HL-60 (cell line): ENCODE results near the gene YWHAG.
"Not testable (repeated sequence)": the region's sequence is repeated elsewhere in the genome, so short reads cannot be mapped to it uniquely, and the experiment has no call there.

Experiments
- DNase-seq, 2 experiments: peaks; one replicate each; pipeline ENCODE4 v3.0.0-alpha.2; 2010 to 2020; ENCODE audit warnings: low read depth in 1 of 2, low spot score in 1 of 2
- H3K27ac ChIP-seq: fragments of 250-450 bp; sonication (Bioruptor Pico); replicated peaks from 2 replicates; pipeline ENCODE4 v1.5.1; 2020; ENCODE audit warnings: mild to moderate bottlenecking, moderate library complexity
- H3K27me3 ChIP-seq: fragments of 250-450 bp; sonication (Bioruptor Pico); 2 replicates; pipeline ENCODE4 v1.5.1; 2021; ENCODE audit warnings: mild to moderate bottlenecking, moderate library complexity; ENCODE audit not compliant: insufficient read depth, poor library complexity, severe bottlenecking
- H3K4me3 ChIP-seq: replicated peaks from 2 replicates; pipeline ENCODE4 v1.5.1; 2011; ENCODE audit warnings: mild to moderate bottlenecking, control low read depth, low read length; ENCODE audit not compliant: insufficient read depth
- GABPA ChIP-seq: IDR thresholded peaks from 2 replicates; pipeline ENCODE4 v1.6.1; 2012; ENCODE audit warnings: low read depth
- POLR2AphosphoS5 ChIP-seq: IDR thresholded peaks from 2 replicates; pipeline ENCODE4 v1.6.1; 2012; ENCODE audit warnings: low read depth
- SPI1 ChIP-seq: IDR thresholded peaks from 2 replicates; pipeline ENCODE4 v1.6.1; 2012; ENCODE audit warnings: low read depth, mild to moderate bottlenecking, borderline replicate concordance
- TF ChIP-seq, protein P1 (sequence below): IDR thresholded peaks from one replicate; pipeline ENCODE4 v1.5.1; 2011; ENCODE audit warnings: low read length, control low read depth, inconsistent platforms; ENCODE audit not compliant: insufficient read depth
- TF ChIP-seq, protein P2 (sequence below): IDR thresholded peaks from 2 replicates; pipeline ENCODE4 v1.6.1; 2012; ENCODE audit warnings: low read depth; ENCODE audit not compliant: insufficient replicate concordance

The YWHAG gene

DNA sequence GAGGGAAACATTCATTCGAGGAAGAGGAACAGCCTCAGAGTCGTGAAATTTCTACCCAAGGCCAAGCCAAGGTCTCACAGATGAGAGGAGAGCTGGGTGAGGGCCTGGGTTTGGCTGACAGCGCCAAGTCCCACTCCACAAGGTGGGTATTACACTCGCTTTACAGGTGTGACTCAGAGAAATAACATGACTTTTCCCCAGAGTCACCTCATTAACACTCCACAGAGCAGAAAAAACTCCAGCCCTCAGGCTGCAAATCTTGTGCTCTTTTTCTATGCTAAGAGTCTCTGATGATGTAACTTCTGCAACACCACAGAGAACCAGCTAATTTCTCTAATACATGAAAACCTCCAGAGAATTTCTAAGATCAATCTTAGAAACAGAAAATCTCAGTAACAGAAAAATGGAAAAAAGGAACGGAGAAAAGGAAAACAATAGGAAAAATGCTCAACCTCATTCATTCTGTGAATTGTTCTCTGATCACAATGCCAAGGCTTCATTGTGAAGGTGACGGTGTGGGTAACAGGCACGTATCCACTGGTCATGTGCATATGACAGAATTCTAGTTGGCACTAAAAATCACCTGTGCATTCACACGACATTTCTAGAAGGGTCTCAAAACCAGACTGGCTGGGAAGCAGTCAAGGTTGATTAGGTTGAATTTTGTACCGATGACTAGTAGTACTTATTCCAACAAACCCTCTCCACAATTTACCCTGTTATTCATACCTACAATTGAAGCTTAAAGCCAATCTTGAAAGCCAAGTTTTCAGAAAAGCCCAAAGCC lies 20.3 kb downstream of the YWHAG start:
- TF ChIP-seq, protein P1, sequence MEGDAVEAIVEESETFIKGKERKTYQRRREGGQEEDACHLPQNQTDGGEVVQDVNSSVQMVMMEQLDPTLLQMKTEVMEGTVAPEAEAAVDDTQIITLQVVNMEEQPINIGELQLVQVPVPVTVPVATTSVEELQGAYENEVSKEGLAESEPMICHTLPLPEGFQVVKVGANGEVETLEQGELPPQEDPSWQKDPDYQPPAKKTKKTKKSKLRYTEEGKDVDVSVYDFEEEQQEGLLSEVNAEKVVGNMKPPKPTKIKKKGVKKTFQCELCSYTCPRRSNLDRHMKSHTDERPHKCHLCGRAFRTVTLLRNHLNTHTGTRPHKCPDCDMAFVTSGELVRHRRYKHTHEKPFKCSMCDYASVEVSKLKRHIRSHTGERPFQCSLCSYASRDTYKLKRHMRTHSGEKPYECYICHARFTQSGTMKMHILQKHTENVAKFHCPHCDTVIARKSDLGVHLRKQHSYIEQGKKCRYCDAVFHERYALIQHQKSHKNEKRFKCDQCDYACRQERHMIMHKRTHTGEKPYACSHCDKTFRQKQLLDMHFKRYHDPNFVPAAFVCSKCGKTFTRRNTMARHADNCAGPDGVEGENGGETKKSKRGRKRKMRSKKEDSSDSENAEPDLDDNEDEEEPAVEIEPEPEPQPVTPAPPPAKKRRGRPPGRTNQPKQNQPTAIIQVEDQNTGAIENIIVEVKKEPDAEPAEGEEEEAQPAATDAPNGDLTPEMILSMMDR, result no peak
- TF ChIP-seq SPI1 (no peak), GABPA (no peak), POLR2AphosphoS5 (no peak)
- TF ChIP-seq, protein P2, sequence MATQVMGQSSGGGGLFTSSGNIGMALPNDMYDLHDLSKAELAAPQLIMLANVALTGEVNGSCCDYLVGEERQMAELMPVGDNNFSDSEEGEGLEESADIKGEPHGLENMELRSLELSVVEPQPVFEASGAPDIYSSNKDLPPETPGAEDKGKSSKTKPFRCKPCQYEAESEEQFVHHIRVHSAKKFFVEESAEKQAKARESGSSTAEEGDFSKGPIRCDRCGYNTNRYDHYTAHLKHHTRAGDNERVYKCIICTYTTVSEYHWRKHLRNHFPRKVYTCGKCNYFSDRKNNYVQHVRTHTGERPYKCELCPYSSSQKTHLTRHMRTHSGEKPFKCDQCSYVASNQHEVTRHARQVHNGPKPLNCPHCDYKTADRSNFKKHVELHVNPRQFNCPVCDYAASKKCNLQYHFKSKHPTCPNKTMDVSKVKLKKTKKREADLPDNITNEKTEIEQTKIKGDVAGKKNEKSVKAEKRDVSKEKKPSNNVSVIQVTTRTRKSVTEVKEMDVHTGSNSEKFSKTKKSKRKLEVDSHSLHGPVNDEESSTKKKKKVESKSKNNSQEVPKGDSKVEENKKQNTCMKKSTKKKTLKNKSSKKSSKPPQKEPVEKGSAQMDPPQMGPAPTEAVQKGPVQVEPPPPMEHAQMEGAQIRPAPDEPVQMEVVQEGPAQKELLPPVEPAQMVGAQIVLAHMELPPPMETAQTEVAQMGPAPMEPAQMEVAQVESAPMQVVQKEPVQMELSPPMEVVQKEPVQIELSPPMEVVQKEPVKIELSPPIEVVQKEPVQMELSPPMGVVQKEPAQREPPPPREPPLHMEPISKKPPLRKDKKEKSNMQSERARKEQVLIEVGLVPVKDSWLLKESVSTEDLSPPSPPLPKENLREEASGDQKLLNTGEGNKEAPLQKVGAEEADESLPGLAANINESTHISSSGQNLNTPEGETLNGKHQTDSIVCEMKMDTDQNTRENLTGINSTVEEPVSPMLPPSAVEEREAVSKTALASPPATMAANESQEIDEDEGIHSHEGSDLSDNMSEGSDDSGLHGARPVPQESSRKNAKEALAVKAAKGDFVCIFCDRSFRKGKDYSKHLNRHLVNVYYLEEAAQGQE, result no peak
- Histone ChIP-seq H3K27ac (no peak overlapping the region), H3K4me3 (no peak overlapping the region), H3K27me3 (no peaks in the 10 kb centered on the region)
- DNase-seq, result no peak

DNA sequence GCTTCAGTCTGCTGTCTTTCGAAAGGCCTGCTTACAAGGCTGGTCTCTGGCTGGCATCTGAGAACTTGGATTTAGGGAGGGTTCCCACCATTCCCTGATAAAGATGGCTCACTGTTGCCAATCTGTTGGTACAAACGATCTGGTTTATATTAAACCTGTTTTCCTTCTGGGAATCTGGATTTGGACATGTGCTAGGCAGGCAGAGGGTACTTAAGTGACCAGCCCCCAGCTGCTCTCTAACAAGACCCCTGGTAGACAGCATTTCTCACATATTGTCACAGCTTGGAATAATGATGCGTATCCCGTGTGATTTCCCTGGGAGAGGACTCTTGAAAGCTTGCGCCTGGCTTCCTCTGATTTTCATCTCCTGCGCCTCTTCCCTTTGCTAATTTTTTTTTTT lies 21.6 kb downstream of the YWHAG start:
- H3K27ac ChIP-seq, result no peak overlapping the region
- TF ChIP-seq, protein P1, result no peak
- TF ChIP-seq POLR2AphosphoS5 (no peak), GABPA (no peak)

DNA sequence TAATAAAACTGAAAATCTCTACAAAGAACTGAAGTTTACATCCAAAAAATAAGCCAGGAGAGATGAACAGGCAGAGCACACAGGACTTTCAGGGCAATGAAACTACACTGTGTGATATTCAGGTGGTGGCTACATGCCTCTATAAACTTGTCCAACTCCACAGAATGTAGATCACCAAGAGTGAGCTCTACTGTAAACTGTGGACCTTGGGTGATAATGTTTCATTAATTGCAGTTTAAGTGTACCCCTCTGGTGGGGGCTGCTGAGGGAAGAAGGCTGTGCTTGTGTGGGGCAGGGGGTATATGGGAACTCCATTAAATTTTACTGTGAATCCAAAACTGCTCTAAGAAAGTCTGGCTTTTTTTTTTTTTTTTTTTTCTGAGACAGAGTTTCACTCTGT lies 22.7 kb downstream of the YWHAG start:
- no peak for DNase-seq
- no peak overlapping the region for H3K4me3 ChIP-seq
- H3K27me3 ChIP-seq, result no peaks in the 10 kb centered on the region
- H3K27ac ChIP-seq, result no peak overlapping the region
- TF ChIP-seq, protein P1, result no peak

More for the DNA sequence above, 21.6 kb downstream of the YWHAG start:
- no peak for DNase-seq
- no peak overlapping the region for H3K4me3 ChIP-seq
- H3K27me3 ChIP-seq, result no peaks in the 10 kb centered on the region

DNA sequence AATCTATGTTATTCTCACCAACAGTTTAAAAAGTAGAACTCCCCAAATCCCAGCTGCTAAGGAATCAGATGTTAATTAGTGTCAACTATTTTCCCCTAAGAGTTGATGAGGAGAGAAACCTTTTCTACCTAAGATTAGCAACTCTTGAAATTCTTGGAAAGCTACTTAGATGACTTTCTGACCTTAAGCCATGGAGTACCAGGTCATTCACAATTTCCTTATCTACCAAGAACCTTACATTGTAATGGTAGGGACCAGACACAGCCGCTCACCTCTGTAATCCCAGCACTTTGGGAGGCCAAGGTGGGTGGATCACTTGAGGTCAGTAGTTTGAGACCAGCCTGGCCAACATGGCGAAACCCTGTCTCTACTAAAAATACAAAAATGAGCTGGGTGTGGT lies 23.4 kb downstream of the YWHAG start:
- H3K27ac ChIP-seq, H3K4me3 ChIP-seq, H3K27me3 ChIP-seq, DNase-seq: not testable (repeated sequence)

DNA sequence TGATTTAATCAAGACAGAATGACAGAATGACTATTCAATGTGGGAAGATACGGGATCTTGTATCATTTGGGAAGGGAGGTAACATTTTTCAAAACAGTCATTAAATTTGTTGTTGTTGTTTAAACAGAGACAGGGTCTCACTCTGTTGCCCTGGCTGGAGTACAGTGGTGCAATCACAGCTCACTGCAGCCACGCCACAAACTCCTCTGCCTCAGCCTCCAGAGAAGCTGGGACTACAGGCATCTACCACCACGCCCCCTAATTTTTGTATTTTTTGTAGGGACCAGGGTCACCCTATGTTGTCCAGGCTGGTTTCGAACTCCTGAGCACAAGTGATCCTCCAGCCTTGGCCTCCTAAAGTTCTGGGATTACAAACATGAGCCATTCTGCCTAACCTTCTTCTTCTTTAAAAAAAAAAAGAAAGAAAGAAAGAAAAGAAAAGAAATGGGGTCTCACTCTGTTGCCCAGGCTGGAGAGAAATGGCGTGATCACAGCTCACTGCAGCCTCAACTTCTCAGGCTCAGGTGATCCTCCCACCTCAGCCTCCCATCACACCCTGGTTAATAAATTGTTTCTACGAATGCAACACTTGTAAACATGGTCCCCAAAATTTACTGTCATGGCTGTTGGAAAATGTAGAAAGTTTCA lies 24.3 kb downstream of the YWHAG start:
- TF ChIP-seq SPI1 (no peak), GABPA (no peak), POLR2AphosphoS5 (no peak)
- TF ChIP-seq, protein P1, result no peak
- TF ChIP-seq, protein P2, result no peak
- Histone ChIP-seq H3K4me3 (no peak overlapping the region), H3K27ac (no peak overlapping the region), H3K27me3 (no peaks in the 10 kb centered on the region)
- DNase-seq, result no peak
